HL-60/S4 treated with retinoic acid at 250 ng/mL for 4 days and 3 days (cell line): Measurements from ENCODE around the gene KCNJ4.
"Not testable (repeated sequence)": the region's sequence is repeated elsewhere in the genome, so short reads cannot be mapped to it uniquely, and the experiment has no call there.

Experiments used
- in situ Hi-C: fragments of 300-500 bp; cut with MboI; formaldehyde crosslinking; loops from 2 replicates; pipeline ENCODE4 v1.7.0; 2022; ENCODE audit warnings: low sequenced_read_pairs

Gene KCNJ4

DNA sequence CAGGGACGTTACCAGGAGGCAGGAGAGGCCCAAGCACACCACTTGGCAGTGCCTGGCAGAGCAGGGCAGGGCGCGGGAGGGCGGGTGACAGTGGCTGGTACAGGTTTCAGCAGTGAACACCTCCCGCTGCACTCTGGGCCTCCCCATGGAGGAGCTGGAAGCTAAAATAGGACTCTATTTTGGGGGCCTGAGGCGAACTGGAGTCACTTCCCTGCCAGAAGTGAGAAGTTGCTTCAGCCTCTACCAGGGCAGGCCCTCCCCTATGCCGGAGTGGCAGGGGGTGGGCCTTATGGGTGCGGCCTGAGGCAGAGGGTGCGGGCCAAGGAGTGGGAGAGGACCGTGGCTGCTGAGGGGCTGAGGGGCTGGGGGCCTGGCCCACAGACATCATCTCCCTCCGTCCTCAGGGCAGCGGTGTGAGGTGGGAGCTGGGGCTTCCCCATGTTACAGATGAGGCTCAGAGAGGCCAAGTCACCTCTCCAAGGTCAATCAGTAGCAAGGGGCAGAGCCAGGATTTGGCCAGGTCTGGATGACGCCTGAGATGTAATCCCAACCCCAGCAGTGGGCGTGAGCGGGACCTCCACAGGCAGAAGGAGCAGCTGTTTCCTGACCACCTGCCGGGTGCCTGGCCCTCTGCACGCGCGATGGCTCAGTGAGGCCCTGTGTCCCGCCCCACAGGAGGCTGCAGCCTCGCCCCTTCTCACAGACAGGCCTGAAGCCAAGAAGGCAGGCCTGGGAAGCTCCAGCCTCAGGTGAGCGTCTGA, 39.3 kb downstream of the KCNJ4 start:
- in situ Hi-C loops, result no loop called here

DNA sequence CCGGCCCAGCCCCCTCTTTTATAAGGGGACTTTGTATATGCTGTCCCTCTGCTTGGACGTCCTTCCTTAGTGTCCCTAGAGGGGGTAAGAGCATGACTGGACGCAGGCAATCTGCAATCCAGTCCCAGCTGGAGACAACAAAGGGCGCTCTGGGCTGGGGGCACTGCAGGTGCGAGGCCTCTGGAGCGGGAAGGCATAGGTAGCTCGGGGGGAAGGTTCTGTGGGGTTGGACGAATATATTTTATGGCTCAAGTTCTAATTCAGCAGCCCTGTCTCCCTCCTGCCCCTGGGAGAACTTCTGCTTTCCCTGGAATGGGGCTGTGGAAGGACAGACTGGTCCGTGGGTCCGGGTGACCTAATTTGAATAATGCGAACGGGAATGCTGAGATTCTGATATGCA, 40.0 kb downstream of the KCNJ4 start:
- in situ Hi-C loops, result no loop called here

DNA sequence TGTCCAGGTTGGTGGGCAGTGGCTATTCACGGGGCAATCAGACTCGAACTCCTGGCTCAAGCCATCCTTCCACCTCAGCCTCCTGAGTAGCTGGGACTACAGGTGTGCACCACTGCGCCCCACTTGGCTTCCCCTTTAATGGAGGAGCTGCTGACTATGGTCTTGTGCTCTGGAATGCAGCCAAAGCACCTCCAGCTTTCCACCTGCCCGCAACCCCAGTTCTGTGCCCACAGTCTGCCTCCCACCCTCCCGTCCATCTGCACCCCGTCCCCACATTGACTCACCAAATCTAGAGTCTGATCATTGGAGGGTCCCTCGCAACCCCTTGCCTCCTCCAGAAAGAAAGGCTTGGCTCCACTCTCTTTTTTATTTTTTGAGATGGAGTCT, 41.0 kb downstream of the KCNJ4 start:
- in situ Hi-C loops, result no loop called here

DNA sequence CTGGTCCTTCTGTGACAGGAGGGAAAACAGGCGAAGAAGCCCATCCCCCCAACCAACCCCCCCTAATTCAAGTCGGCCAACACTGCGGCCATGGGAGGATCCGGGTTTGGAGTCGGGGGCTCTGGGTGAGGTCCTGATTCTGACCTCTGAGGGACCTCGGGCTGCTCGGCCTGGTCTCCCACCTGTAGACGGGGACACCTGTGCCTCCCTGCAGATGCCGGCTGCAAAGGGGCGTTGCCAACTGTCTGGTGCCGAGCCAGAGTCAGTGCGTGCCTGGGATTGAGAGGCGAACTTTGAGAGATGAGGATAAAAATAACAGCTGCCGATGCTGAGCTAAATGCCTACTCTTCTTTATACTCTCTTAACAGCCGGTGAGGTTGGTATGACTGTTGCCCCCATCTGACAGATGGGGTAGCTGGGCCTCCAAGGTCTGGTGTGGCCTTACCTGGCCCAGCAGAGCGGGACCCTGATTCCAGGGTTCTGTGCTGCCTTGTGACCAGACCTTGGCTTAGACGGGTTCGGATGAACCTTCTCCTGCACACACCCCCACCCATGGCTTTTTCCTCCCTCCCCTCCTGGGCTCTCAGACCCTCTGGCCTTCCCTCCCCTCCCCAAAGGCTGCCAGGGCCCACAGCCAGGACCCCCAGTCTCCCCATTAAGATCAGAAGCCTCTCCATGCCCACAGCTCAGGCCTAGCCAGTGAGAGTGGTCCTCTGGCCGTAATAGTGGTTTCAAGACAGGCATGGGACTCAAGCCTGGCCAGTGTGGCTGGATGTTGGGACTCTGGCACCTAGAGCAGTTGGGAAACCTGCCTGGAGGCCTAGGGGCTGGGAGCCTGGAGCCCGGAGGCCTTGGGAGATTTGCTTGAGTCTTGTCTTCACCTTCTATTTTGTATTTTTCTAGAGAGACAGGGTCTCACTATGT, 41.7 kb downstream of the KCNJ4 start:
- in situ Hi-C loops, result no loop called here

DNA sequence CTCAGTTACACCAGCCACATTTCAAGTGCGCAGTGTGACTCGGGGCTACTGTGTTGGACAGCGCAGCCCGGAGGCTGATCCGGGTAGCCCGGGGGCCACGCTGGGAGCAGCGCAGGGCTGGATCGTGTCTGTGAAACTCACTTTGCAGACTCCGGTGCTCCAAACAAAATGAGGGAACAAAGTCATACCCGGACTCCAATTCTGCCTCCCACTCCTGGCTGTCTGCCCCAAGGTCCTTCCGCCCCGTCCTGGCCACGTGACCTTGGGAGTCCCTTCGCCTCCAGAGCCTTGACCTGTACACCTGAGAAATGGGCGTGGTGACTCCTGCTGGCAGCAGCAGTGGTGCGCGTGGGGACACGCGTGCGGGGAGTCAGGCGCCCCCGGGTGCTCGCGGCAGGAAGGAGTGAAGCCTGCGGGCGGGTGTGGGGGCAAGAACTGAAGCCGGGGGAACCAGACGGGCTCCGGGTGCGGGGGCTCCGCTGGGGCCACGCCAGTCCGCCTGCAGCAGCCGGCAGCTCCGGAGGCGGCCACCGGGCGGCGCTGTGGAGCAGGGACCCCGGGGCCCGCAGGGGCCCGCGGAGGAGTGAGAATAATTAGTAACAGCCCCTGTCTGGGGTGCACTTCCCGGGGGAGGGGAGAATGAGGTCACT, 42.4 kb downstream of the KCNJ4 start:
- in situ Hi-C loops, result no loop called here

DNA sequence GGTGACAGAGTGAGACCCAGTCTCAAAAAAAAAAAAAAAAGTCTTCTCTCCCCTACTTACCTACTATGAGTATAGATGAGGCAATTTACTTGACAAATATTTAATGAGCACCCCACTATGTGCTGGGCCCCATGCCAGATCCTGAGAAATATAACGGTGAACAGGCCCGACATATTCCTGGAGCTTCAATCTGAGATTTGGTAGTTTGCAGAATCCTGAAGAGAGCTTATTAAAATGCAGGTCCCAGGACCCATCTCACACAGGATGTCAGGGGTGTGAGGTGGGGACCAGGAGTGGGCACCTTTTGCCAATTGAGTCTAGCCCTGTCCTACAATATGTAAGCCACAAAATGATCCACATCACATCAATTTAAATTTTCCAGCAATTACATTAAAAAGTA, 44.0 kb downstream of the KCNJ4 start:
- in situ Hi-C loops, result no loop called here

DNA sequence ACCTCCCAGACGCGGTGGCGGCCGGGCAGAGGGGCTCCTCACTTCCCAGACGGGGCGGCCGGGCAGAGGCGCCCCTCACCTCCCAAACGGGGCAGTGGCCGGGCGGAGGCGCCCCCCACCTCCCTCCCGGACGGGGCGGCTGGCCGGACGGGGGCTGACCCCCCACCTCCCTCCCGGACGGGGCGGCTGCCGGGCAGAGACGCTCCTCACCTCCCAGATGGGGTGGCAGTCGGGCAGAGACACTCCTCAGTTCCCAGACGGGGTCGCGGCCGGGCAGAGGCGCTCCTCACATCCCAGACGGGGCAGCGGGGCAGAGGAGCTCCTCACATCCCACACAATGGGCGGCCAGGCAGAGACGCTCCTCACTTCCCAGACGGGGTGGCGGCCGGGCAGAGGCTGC, 45.1 kb downstream of the KCNJ4 start:
- in situ Hi-C loops, result not testable (repeated sequence)

DNA sequence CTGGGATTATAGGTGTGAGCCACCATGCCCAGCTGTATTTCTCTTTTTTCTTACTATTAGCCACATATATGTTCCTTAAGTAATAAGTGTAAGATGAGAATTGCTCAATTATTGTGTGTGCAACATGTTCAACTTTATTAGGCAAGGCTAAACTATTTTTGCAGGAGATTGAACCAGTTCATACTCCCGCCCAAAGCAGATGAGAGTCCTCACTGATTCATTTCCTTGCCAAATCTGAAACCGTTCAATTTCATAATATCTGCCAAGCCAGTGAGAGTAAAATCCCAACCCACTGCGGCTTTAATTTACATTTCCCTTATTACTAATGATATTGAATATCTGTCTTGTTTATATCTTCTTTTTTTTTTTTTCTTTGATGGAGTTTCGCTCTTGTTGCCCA, 48.4 kb downstream of the KCNJ4 start:
- in situ Hi-C loops, result no loop called here

DNA sequence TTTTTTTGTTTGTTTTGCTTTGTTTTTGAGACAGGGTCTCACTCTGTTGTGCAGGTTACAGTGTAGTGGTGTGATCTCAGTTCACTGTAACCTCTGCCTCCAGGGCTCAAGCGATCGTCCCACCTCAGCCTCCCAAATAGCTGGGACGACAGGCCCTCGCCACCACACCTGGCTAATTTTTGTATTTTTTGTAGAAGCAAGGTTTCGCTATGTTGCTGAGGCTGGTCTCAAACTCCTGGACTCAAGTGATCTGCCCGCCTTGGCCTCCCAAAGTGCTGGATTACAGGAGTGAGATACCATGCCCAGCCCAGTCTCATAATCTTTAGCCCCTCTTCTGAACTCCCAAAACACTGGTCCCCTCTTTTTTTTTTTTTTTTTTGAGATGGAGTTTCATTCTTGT, 50.6 kb downstream of the KCNJ4 start:
- in situ Hi-C loops, result no loop called here

DNA sequence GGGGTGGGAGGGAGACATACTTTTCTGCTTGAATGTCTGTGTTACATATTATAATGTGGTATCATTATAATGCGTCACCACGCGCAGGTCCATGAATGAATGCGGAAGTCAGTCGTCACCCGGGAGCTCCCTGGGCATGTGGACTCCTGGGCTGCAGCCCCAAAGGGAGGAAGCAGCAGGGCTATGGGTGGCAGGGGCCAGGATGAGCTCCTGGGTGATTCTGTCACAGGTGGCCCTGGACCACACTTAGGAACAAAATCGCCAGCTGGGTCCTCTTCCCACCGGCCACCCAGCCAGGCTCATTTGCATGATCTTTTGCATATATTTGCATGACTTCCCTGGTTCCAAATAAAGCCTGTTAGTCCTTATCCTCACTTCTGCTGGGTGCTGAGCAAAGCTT, 51.2 kb downstream of the KCNJ4 start:
- in situ Hi-C loops, result no loop called here

DNA sequence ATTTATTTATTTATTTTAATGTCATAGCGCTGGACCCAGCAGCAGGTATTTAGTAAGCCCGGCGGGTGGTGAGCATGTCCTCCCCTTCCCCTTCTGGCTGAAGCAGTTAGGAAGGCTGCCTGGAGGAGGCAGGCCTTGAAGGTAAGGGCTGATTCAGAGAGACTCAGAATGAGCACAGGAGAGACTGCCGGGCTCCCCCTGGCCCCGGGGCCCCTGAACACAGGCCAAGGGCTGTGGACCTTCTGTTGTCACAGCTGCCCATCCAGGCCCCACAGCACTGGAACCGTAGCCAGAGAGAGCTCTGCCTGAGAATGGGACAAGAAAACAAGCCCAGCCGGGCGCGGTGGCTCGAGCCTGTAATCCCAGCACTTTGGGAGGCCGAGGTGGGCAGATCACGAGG, 52.8 kb downstream of the KCNJ4 start:
- in situ Hi-C loops, result no loop called here

DNA sequence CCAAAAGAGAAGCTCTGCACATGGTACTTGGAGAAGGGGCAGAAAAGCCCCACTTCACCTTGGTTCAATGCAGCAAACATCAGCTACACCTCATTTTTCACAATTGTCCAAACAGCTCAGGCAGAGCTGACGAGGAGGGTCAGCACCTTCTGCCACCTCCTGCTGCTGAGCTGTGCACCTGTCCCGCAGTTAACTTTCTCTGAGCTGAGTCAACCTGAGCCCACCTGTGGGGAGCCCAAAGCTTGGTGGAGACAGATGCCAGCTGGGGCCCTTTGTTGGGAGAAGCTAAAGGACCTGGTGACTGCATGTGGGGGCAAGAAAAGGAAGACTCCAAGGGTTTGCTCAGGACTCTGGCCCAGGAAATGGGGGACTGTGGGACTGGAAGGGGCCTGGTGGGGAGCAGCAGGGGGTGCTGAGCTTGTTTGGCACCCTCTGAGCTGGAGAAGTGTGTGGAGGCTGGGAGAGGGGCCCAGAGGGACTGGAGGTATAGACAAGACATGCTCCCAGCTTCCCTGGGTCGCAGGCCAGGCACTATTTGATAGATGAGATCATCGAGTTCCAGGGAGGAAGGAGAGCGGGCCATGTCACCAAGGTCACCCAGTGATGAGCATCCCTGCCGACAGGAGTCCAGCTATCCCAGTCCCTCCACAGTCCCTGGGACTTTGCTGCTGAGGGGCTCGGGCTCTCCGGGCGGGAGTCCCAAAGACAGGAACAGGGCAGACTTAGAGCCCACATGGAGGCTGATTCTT, 53.5 kb downstream of the KCNJ4 start:
- in situ Hi-C loops, result no loop called here

DNA sequence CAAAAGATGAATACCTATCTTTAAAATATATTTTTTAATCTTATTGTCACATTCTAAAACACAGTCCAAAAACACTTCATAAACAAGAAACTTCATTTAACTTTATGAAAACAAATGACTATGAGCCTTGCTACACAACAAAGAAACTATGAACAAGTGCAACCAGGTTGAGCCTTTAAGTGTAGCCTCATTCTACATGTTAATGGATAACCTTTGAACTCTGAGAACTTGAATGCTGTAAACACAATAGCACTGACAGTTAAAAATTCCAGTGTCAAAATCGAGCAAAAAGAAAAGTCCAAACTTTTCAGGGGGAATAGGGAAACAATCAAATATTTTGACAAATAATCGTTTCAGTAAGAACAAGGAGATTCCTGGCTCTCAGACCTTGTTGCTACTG, 54.7 kb downstream of the KCNJ4 start:
- in situ Hi-C loops, result not testable (repeated sequence)

DNA sequence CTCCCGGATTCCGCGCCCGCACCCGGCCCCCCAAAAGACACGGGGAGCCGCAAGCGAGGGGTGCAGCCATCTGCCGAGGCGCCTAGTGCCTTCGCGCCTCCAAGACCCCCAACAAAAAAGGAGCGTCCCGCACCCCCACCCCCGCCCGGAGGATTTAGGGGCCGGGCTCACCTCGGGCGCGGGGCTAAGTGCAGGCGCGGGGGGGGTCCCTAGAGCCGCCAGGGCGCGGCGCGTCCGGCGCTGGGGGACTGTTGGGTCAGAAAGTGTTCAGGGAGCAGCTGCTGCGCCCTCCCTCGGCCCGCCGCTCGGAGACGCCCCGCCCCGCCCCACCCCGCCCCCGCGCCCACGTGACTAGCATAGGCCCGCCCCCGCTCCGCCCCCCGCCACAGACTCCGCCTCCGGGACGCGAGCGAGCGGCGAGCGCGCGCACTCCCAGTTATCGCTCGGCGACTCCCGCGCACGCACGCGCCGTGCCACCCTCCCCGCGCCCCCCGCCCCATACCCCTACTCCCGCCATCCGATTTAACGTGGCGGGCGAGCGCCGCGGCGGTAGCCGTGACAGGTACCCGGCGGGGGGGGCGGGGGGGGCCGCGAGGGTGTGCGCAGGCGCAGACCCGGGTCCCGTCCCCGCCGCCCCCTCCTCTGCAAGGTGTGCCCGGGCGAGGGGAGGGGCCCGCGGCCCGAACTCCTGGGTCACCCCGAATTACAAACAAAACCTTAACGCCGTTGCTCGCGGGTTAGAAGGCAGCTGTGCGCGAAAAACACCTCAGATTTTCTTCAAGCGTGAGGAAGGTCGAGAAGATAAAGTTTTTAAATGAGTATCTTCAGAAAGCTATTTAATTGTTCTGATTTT, 56.2 kb downstream of the KCNJ4 start:
- in situ Hi-C loops, result no loop called here

DNA sequence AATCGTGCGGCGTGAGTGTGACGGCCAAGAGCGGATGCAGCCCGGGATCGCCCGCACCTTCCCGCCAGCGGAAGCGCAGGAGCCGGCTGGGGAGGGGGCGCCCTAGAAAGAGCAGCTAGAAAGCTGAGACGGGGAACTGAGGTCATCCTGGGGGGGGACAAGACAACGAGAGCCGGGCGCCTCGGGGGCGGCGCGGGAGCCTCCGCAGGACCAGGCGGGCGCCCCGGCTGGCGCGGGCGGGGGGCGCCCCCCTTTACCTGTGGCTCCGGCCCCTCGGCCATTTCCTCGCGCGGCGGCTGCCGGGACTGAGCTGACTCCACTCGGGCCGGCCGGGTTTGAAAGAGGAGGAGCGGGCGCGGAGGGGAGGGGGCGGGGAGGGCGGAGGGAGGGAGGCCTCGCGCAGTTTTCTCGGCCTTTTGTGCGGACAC, 56.8 kb downstream of the KCNJ4 start:
- in situ Hi-C loops, result not testable (repeated sequence)

DNA sequence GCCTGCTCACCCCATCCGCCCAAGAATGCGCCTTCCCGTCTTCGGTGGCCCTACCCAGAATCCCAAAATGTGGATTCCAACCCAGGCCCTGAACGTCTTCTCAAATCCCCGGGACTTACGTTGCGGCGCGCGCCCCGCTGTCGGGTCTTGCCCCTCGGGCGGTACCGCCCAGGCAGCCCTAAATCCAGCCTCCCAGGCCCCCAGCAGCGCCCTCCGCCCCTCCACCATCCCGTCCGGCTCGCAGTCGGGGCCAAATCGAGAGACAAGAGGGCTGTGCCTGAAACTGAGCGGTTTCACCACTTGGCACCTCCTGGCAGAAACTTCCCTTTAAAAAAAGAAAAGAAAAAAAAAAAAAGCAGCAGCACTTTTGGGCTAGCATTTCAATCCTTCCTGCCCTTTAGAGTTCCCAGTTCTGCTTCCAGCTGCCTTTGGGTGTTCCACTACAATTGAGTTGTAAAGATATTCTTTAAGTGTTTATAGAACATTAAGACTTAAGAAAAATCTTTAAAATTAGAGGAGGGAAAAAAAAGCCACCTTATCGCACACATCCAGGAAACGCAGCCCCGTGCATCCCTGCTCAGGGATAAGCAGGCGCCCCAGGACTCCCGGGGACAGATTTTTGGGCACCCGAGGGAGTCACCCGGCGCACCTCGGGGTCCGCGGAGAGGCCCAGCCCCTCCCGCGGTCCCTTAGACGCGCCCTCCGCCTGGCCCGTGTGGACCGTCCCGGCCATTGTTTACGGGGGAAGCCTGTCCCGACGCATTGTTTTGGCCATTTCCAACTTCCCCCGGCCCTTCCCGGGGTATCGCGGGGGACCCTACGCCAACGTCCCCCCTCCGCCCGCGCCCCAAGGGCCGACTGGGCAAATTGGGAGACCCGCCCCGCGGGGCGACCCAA, 57.6 kb downstream of the KCNJ4 start:
- in situ Hi-C loops, result no loop called here

DNA sequence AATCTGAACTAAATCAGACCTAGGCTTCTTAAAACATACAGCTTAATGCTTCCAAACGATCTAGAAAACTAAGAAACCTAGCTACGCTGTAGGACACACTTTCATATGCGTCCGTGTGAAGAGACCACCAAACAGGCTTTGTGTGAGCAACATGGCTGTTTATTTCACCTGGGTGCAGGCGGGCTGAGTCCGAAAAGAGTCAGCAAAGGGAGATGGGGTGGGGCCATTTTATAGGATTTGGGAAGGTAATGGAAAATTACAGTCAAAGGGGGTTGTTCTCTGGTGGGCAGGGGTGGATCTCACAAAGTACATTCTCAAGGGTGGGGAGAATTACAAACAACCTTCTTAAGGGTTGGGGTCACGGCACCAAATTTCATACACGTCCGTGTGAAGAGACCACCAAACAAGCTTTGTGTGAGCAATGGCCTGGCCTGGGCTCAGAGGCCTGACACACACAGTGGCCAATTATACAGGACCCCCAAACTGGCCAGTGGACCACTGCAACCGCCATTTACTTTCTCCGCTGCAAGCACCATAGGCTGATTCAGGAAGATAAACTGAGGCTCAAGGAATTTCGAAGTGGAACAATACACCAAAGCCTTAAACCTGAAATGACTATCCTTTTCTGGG, 58.4 kb downstream of the KCNJ4 start:
- in situ Hi-C loops, result not testable (repeated sequence)

DNA sequence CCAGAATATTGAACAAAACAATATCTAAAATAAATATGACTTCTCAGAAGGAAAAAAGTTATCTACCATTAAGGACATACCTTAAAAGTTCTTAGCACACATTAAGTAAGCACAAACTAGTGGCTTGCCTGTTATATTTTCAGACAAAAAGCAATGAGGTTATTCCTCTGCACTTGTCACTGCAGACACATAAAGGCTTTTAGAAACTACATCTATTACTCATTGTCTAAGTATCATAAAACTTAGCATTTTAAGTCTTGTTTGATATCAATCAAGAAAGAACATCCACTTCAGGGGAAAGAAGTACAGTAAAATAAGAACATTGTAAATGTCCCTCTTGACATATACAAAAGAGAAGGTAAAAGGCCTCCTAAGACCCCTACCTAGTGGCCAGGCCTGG, 59.1 kb downstream of the KCNJ4 start:
- in situ Hi-C loops, result not testable (repeated sequence)
